GM23338 (cell line): Measurements from ENCODE around the gene RAB19. TPM values are rescaled to one million over a fixed set of nuclear protein-coding genes. Genes with fewer than 3 reads are reported as not detected.

Experiments
- ATAC-seq: fragments of 200-7000 bp; cut with Tn5 transposase; 3 replicates; pipeline ENCODE4 v1.9.1; 2020
- DNase-seq: peaks from one replicate; pipeline ENCODE4 v3.0.0-alpha.2; 2015; ENCODE audit warnings: low spot score
- H2AFZ ChIP-seq: fragments of 200-600 bp; sonication (generic); 2 replicates; pipeline ENCODE4 v1.8.0; 2016; ENCODE audit warnings: antibody characterized with exemption, mild to moderate bottlenecking, moderate library complexity
- H3F3A ChIP-seq: fragments of 200-600 bp; sonication (generic); replicated peaks from 2 replicates; pipeline ENCODE4 v1.8.0; 2017; ENCODE audit warnings: antibody characterized with exemption, mixed run types, low read depth
- H3K27ac ChIP-seq: fragments of 200-600 bp; sonication (generic); 2 replicates; pipeline ENCODE4 v1.6.1; 2016; ENCODE audit warnings: low read depth
- H3K27me3 ChIP-seq: fragments of 200-600 bp; sonication (generic); 2 replicates; pipeline ENCODE4 v1.8.0; 2016; ENCODE audit warnings: mild to moderate bottlenecking, mixed run types, moderate library complexity; ENCODE audit not compliant: insufficient read depth
- H3K36me3 ChIP-seq: fragments of 200-600 bp; sonication (generic); 2 replicates; pipeline ENCODE4 v1.8.0; 2016; ENCODE audit warnings: mild to moderate bottlenecking; ENCODE audit not compliant: insufficient read depth
- H3K4me1 ChIP-seq: fragments of 200-600 bp; sonication (generic); 2 replicates; pipeline ENCODE4 v1.8.0; 2016; ENCODE audit warnings: mild to moderate bottlenecking, moderate library complexity; ENCODE audit not compliant: insufficient read depth
- H3K4me2 ChIP-seq: fragments of 200-600 bp; sonication (generic); 2 replicates; pipeline ENCODE4 v1.7.1; 2017; ENCODE audit warnings: mixed run types
- H3K4me3 ChIP-seq: fragments of 200-600 bp; sonication (generic); 2 replicates; pipeline ENCODE4 v1.6.1; 2016; ENCODE audit warnings: mixed run types
- H3K79me2 ChIP-seq: fragments of 200-600 bp; sonication (generic); replicated peaks from 2 replicates; pipeline ENCODE4 v1.8.0; 2017; ENCODE audit warnings: mild to moderate bottlenecking; ENCODE audit not compliant: insufficient read depth
- H3K9me2 ChIP-seq: fragments of 200-600 bp; sonication (generic); 2 replicates; pipeline ENCODE4 v1.8.0; 2017; ENCODE audit not compliant: insufficient read depth
- H4K20me1 ChIP-seq: fragments of 200-600 bp; sonication (generic); replicated peaks from 2 replicates; pipeline ENCODE4 v1.8.0; 2017; ENCODE audit warnings: mild to moderate bottlenecking; ENCODE audit not compliant: insufficient read depth
- H3K27ac Mint-ChIP-seq: 2 replicates; pipeline ENCODE4 v1.8.0; 2020; ENCODE audit warnings: inconsistent platforms, mild to moderate bottlenecking, moderate library complexity, mixed read lengths
- H3K27me3 Mint-ChIP-seq: 3 replicates; pipeline ENCODE4 v1.8.0; 2022; ENCODE audit warnings: low read depth, mild to moderate bottlenecking, moderate library complexity, mixed read lengths, inconsistent platforms; ENCODE audit not compliant: insufficient read depth, poor library complexity
- H3K36me3 Mint-ChIP-seq: 3 replicates; pipeline ENCODE4 v1.8.0; 2021; ENCODE audit warnings: low read depth, mild to moderate bottlenecking, inconsistent platforms, moderate library complexity, mixed read lengths
- H3K4me1 Mint-ChIP-seq: 3 replicates; pipeline ENCODE4 v1.8.0; 2020; ENCODE audit warnings: mild to moderate bottlenecking, inconsistent platforms, mixed read lengths
- H3K4me3 Mint-ChIP-seq: 3 replicates; pipeline ENCODE4 v1.8.0; 2021; ENCODE audit warnings: moderate library complexity, mild to moderate bottlenecking, inconsistent platforms, mixed read lengths
- H3K9me3 Mint-ChIP-seq: 3 replicates; pipeline ENCODE4 v1.8.0; 2020; ENCODE audit warnings: moderate library complexity, mild to moderate bottlenecking, inconsistent platforms, mixed read lengths
- EZH2 ChIP-seq: fragments of 200-600 bp; sonication (generic); IDR thresholded peaks from one replicate; pipeline ENCODE4 v1.8.0; 2017; ENCODE audit warnings: antibody characterized with exemption, mild to moderate bottlenecking, low read depth; ENCODE audit not compliant: unreplicated experiment
- EZH2phosphoT487 ChIP-seq: fragments of 200-600 bp; sonication (generic); IDR thresholded peaks from one replicate; pipeline ENCODE4 v1.8.1; 2018; ENCODE audit warnings: antibody characterized with exemption; ENCODE audit not compliant: unreplicated experiment
- JUNB ChIP-seq: IDR thresholded peaks from one replicate; pipeline ENCODE4 v1.6.1; 2016; ENCODE audit warnings: antibody characterized with exemption; ENCODE audit not compliant: unreplicated experiment
- NANOG ChIP-seq: IDR thresholded peaks from 2 replicates; pipeline ENCODE4 v1.6.1; 2016; ENCODE audit warnings: antibody characterized with exemption, borderline replicate concordance
- POLR2AphosphoS5 ChIP-seq: IDR thresholded peaks from 2 replicates; pipeline ENCODE4 v1.6.1; 2016; ENCODE audit warnings: antibody characterized with exemption, low read depth
- REST ChIP-seq: IDR thresholded peaks from one replicate; pipeline ENCODE4 v1.6.1; 2018; ENCODE audit warnings: antibody characterized with exemption; ENCODE audit not compliant: unreplicated experiment
- ZNF114 ChIP-seq: fragments of 250-450 bp; sonication (Bioruptor Pico); IDR thresholded peaks from 2 replicates; pipeline ENCODE4 v1.5.0; 2020; ENCODE audit warnings: mild to moderate bottlenecking, moderate library complexity
- ZNF331 ChIP-seq: fragments of 250-450 bp; sonication (Bioruptor Pico); IDR thresholded peaks from 2 replicates; pipeline ENCODE4 v1.5.0; 2020; ENCODE audit warnings: low read depth, mild to moderate bottlenecking, moderate library complexity
- polyA plus RNA-seq: library from polyadenylated mRNA; unstranded; fragments of >200 nt; fragmentation: Nextera tagmentation; extraction: Ambion mirVana; gene quantifications from 2 replicates; pipeline ENCODE4 v1.2.1, GENCODE V29; 2016
- total RNA-seq: library from RNA; depleted of rRNA; stranded (reverse); fragments of >200 nt; shearing (Covaris generic); gene quantifications from 2 replicates; pipeline ENCODE4 v1.2.3, GENCODE V29; 2014
- TF ChIP-seq, protein P1 (sequence below), 2 experiments: fragments of 200-600 bp in 1 of 2; sonication (generic) in 1 of 2; conservative IDR thresholded peaks; 2 replicates each; pipeline versions ENCODE4 v1.5.1 to v1.6.1; 2016 to 2017; ENCODE audit warnings: antibody characterized with exemption in 2 of 2, low read depth in 2 of 2, mild to moderate bottlenecking in 2 of 2, moderate library complexity in 1 of 2

Gene RAB19
- total and polyA plus RNA-seq, 2 experiments from 2014 or later = 2.5 to 5.2 TPM

DNA sequence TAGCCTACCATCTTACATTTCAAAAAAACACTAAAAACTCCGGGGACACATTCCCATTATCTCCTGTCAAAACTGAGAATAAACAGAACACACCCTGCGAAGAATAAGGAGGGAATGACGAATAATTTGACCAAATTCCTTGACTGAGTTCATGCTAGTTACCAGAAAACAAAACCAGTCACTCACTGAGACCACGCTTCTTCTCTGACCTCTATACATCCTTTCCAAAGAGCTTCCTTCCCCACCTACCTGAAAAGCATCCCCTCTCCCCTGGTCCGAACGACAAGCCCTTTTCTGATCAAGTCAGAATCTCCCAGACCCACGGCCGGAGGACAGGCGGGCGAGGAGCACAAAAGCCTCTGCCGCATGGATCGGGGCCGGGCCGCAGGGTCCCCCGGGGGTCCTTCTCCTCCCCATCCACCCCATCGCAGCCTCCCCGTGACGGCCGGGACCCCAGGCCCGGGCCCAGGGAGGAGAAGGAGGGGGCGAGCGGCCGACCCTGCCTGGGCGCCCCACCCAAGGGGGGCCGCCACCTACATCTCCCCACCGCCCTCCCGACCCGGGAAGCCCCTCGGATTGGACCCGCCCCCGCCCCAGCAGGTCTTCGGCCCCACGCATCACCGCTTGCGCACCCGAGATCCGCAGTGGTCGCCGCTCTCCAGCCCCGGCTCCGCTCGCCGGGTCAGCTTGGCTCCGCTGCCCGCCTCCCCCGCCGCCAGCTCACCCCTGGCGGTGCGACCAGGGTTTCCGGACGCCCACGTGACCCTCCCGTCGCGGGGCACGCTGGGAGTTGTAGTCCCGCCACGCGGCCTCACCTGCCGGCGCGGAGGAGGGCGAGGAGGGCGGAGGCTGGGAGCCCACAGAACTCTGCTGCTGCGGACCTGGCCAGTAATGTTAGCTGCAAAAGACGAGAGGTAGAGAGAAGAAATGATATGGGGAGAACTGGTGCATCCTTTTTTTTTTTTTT, 5.8 kb upstream of the RAB19 start, which contains the start of gene SLC37A3 (continued):
- TF ChIP-seq, protein P1, sequence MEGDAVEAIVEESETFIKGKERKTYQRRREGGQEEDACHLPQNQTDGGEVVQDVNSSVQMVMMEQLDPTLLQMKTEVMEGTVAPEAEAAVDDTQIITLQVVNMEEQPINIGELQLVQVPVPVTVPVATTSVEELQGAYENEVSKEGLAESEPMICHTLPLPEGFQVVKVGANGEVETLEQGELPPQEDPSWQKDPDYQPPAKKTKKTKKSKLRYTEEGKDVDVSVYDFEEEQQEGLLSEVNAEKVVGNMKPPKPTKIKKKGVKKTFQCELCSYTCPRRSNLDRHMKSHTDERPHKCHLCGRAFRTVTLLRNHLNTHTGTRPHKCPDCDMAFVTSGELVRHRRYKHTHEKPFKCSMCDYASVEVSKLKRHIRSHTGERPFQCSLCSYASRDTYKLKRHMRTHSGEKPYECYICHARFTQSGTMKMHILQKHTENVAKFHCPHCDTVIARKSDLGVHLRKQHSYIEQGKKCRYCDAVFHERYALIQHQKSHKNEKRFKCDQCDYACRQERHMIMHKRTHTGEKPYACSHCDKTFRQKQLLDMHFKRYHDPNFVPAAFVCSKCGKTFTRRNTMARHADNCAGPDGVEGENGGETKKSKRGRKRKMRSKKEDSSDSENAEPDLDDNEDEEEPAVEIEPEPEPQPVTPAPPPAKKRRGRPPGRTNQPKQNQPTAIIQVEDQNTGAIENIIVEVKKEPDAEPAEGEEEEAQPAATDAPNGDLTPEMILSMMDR (conservative IDR thresholded peaks at IDR 0.05; ENCODE audit: low read depth in 2 of 2) = no peak
- TF ChIP-seq EZH2phosphoT487 = no peak
- TF ChIP-seq JUNB = no peak
- no peak for TF ChIP-seq ZNF331 (CRISPR knock-in tag)
- TF ChIP-seq EZH2 = no peak
- TF ChIP-seq REST = no peak
- peak; percentile 96 for TF ChIP-seq POLR2AphosphoS5
- TF ChIP-seq ZNF114 (CRISPR knock-in tag) = no peak
- no peak for TF ChIP-seq NANOG

- no peak overlapping the region for H3K4me2 ChIP-seq
- no peak for DNase-seq
- no peak overlapping the region for H3K27ac ChIP-seq
- H3K4me3 ChIP-seq = no peak overlapping the region
- Mint-ChIP-seq H3K27me3 (peaks cover 4% of the 10 kb centered on the region), H3K27ac (no peak overlapping the region), H3K36me3 (peaks cover 4% of the 10 kb centered on the region; the same call in 1 of the 3 replicates), H3K9me3 (no peaks in the 10 kb centered on the region), H3K4me3 (peak overlapping the region; percentile 91), H3K4me1 (peaks cover 20% of the 10 kb centered on the region)
- no peaks in the 10 kb centered on the region for H3K9me2 ChIP-seq
- peak overlapping the region; percentile 21; the same call in 1 of the 2 replicates for H2AFZ ChIP-seq
- H3F3A ChIP-seq = no peaks in the 10 kb centered on the region
- peaks cover 4% of the 10 kb centered on the region for H3K4me1 ChIP-seq
- peaks cover 42% of the 10 kb centered on the region for H3K79me2 ChIP-seq
- no peak for ATAC-seq
- peaks cover 17% of the 10 kb centered on the region for H4K20me1 ChIP-seq
- no peaks in the 10 kb centered on the region for H3K27me3 ChIP-seq
- H3K36me3 ChIP-seq = no peaks in the 10 kb centered on the region
- TF ChIP-seq JUNB (no peak), REST (no peak), EZH2phosphoT487 (no peak)
These were observed 5.0 kb upstream of the RAB19 start for GRCh38 chr7:140398821-140399220.
